GM19043 (cell line): ENCODE results near the gene SLCO3A1.
"Not testable (repeated sequence)": the region's sequence is repeated elsewhere in the genome, so short reads cannot be mapped to it uniquely, and the experiment has no call there.

ENCODE experiments used
- ATAC-seq: cut with Tn5 transposase; IDR thresholded peaks from one replicate; pipeline ENCODE4 v1.9.1; 2021; ENCODE audit warnings: low read depth; ENCODE audit not compliant: unreplicated experiment

The SLCO3A1 gene

DNA sequence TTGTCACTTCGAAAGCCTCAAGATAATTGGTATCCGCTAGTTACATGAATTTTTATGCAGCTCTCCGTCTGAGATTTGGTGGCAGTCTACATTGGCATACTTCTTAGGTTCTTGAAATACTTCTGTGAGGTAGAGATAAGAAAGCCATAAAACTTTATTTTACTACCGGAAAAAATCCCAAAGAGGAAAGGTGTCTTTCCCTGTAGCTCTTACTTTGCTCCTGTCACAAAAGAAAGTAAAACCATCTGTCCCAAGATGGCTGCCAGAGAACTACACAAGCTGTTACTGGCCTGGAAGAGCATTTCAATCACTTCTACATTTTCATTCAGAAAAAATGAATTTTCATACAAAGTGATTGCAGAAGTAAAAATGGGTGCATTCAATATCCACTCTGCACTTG, 325.4 kb downstream of the SLCO3A1 start:
- no peak for ATAC-seq

DNA sequence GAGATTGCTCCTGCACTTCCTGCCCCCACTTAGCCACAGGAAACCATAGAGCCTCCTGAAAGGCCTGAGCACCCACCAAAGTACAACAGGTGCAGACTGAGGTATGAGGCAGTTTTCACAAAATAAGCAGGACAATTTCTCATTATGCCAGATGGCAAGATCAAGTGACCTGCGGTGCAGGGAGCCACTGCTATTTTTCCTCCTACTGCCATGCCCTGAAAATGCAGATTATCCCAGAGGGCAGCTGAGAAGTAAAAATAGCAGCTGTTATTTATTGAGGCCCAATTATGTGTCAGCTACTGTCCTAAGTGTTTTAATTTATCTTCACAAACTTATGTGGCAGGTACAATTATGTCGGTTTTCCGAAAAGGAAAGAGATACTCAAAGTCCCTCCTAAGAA, 330.6 kb downstream of the SLCO3A1 start:
- ATAC-seq: no peak

DNA sequence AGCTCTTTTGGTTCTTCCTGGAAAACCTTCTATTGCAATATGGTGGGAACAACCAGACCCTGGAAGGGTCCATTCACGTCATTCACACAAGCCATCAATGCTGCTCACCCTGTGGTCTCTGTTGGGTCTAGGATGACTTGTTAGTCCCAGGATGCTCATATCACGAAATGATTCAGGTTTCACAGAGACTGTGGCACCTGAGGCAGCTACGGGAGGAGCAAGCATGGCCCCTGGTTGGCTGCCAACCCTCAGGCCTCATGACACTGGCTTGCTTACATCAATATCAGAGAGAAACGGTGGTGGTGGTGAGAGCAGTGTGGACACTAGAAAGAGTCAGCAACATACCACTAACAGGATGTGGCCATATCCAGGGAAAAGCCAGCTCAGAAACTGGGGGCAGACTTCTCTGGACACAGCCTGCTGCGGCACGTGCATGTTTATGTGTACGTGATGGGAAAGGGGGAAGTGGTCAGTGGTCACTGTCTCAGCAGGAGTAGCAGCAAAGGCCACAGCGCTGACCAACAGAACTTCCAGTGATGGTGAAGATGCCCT, 331.2 kb downstream of the SLCO3A1 start:
- ATAC-seq: no peak

DNA sequence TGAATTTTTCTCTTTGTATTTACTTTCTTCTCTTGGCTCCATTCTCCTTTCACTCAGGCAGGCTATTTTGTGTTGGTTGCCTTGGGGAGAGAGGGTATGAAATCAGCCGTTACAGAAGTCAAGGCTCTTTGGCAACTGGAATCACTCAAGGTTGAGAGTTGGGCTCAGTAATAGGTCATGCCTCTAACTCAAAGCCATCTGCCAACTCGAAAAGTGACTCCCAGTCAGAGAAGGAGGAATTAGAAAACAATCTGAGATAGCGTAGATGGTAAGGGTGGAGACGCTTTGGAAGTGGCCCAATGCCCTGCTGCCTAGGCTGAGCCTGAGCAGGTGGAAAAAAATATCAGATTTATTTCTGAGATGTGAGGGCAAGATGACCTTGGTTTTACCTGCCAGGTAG, 334.5 kb downstream of the SLCO3A1 start:
- ATAC-seq: no peak

DNA sequence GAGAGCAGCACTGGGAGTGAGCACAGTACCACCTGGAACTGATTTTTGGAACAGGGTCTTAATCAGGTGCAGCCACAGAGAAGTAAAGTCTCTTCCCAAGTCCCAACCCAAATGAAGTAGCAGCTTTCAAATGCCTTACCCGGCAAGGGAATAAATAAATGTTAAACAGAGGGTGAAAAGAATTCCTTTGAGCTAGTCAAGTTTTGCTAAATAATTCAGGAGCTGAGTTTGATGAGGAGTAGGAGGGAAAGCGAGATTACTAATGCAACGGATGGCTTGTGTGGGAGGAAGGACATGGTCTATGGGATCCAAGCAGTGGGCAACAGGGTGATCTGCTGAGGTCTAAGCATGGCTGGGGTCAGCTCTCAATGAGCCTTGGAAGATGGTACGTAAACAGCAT, 335.7 kb downstream of the SLCO3A1 start:
- no peak for ATAC-seq

DNA sequence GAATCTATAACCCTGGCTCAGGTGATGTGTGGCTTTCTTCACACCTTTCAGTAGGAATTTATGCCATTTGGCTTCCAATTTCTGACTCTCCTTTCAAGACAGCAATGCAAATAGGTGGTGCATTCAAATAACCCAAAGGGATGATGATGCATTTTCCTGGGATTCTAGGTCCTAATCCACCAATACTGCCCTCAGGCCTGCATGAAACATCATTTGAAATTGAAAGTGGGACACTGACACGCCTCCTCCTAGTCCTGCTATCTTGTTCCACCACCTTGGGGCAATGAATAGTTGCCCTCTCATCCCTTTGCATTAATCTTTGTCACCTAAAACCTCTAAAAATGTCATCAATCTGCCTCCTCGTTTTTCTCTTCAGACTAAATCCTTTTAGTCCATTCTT, 341.7 kb downstream of the SLCO3A1 start:
- ATAC-seq: no peak

DNA sequence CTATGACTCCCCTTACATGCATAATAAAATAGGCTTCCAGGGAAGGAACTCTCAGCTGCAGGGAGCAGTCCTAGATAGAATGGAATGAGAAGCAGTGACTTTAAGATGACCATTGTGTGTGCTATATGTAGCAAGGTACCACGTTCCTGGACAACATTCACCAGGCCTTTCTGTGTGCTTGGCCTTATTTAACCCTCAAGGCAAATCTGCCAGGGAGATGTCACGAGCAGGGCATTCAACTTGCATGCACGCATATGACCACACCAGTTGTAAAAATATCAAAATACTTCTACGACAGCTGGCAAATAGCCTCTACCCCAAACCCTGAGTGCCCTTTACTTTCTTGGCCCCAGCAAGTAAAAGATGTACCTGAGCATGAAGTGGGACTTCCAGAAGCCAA, 342.8 kb downstream of the SLCO3A1 start:
- ATAC-seq: no peak

DNA sequence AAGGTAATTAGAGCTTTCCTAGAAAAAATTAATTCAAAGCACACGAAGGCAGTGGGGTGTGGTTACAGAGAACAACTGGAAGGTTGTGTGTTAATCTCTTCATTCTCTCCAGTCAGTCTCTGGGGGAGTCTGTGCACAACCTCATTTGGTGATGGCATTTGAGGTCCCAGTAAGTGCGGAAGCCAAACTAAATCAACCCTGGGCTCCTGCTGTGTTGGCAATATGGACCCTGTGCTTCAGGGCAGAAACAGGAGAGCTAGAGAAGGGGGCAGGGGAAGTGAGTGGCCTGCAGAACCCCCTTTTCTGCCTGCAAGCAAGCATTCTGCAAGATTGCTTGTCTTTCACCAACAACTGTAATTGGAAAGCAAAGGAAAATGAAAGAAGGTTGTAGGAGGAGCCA, 344.2 kb downstream of the SLCO3A1 start:
- no peak for ATAC-seq

DNA sequence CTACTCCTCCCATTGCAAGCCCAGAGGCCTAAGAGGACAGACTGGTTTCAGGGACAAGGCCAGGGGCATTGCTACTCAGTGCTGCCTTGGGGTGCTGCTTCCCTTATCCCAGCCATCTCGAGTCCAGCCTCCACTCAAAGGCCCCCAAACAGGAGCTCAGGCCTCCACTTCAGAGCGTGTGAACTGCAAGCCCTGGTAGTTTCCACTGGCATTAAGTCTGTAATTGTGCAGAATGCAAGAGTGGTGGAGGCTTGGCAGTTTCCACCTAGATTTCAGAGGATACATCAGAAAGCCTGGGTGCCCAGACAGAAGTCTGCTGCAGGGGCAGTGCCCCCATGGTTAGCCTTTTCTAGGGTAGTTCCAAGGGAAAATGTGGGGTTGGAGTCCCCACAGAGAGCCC, 347.4 kb downstream of the SLCO3A1 start:
- ATAC-seq: no peak

DNA sequence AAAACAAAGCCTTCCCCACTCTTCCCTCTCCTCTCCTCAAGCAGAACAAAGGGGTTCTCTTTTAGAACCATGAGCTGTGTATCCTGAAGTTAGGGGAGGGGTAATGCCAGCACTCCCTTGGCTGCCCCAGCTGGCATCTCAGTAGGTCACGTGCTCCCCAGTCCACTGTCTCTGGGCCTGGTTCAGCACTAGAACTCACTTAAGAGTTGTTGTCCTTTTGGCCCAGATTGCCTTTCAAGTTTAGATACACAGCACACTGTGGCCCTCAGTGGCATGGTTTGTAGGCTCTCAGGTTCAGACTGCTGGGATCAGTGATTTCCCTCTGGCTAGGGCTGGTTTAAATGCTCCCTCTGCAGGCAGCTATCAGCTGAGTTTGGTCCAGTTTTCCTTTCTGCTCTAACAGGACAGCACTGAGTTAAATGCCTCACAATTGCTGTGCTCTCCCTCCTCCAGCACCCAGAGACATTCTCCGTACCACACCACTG, 351.8 kb downstream of the SLCO3A1 start:
- no peak for ATAC-seq

DNA sequence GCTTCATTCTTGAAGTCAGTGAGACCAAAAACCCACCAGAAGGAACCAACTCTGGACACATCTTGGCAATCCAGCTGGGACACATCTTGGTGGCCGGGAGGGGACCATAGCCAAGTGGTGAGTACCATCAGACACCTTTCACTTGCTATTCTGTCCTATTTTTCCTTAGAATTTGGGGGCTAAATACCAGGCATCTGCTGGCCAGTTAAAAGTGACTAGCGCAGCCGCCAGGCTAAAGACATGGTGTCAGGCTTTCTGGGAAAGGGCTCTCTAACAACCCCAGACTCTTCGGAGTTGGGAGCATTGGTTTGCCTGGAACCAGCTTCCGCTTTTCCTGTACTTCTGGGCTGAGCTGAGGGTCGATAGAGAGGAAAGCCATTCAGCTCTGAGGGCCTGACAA, 354.1 kb downstream of the SLCO3A1 start:
- ATAC-seq: not testable (repeated sequence)
